Cerebellar nuclear complex (tissue), 1 donor: ENCODE data around the gene DNMT3B.
"Not testable (repeated sequence)": the region's sequence is repeated elsewhere in the genome, so short reads cannot be mapped to it uniquely, and the experiment has no call there.

Experiments
- DNase-seq, 2 experiments: peaks; one replicate each; lab custom pipeline; 2025; lab: John Stamatoyannopoulos, UW

DNMT3B gene

DNA sequence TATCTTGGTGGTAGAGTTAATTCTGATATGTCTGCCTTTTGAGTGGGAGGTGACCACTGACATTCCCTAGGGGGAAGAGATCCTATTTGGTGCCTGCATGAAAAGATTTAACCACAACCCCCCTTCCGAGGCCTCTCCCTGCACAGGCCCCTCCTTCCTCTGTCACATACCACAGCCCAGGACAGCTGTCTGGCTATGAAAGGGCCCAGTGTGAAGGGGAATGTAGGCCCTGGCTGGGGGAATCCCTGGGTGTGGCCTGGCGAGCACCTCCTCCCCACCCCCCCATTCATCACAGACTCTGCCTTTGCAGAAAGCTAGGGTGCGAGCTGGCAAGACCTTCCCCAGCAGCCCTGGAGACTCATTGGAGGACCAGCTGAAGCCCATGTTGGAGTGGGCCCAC lies 30.1 kb downstream of the DNMT3B start:
- DNase-seq: no peak

DNA sequence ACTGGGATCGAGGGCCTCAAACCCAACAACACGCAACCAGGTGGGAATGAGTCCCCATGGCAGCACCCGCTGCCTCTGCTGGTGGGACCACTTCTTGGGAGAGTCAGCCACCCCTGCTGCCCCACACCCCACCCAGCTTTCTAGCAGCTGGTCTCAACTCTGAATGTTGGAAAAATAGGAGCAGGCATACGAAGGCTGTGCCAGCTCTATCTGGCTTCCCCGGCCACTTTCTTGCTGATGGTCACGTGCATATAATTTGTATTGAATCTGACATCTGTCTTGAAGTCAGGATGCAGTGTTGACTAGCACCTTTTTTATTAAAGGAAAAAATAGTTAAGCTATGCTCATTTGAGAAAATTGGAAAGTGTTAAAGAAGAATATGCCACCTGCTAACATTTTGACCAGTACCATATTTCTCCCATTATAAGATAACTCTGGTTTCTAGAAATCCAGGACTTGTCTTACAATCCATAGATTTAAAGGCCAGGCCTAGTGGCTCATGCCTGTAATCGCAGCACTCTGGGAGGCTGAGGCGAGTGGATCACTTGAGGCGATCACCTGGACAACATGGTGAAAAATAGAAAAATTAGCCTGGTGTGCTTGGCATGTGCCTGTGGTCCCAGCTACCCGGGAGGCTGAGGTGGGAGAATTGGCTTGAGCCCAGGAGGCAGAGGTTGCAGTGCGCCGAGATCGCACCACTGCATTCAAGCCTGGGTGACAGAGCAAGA lies 30.7 kb downstream of the DNMT3B start:
- no peak for DNase-seq

DNA sequence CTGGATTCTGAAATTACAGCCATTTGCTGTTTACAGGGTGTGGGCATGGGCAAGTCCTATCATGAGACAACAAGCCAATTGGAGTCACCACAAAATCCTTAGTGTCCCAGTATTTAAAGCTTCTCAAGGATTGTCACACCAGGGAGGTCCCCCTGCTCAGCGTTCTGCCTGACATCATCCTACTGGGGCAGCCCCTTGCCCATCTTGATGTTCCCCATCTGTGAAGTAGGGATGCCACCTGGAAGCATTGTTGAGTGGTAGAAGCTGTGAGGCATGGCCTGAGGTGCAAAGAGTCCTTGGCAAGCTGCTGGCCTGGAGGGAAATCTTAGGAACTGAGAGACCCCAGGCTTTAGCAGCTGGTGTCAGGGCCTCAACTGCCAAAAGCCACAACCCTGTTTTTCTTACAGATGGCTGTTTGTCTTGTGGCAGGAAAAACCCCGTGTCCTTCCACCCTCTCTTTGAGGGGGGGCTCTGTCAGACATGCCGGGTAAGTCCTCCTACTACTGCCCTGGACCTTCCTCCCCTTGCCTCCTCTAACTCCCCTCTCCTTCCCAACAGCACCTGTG lies 34.3 kb downstream of the DNMT3B start:
- no peak for DNase-seq

DNA sequence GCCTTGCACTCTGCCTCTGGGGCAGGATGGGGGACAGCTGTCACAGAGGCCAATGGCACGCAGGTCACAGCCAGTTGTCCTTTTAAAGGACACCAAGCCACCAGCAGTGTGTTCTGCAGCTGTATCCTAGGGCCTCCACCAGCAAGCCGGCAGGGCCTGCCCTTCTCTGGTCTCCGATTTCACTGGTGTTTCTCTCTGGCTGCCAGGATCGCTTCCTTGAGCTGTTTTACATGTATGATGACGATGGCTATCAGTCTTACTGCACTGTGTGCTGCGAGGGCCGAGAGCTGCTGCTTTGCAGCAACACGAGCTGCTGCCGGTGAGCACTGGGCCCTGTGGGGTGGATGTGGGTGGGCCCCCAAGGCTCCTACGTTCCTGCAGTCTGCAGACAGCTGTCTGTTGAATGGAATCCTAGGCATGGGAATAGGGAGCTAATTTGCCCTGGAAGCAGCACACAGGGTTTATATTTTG lies 34.8 kb downstream of the DNMT3B start:
- no peak for DNase-seq

DNA sequence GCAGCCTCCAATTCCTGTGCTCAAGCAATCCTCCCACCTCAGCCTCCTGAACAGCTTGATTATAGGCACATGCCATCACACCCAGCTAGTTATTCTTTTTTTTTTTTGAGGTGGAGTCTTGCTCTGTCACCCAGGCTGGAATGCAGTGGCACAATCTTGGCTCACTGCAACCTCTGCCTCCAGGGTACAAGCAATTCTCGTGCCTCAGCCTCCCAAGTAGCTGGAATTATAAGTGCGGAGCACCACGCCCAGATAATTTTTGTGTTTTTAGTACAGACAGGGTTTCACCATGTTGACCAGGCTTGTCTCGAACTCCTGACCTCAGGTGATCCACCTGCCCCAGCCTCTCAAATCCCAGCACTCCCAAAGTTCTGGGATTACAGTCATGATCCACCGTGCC lies 35.4 kb downstream of the DNMT3B start:
- not testable (repeated sequence) for DNase-seq

DNA sequence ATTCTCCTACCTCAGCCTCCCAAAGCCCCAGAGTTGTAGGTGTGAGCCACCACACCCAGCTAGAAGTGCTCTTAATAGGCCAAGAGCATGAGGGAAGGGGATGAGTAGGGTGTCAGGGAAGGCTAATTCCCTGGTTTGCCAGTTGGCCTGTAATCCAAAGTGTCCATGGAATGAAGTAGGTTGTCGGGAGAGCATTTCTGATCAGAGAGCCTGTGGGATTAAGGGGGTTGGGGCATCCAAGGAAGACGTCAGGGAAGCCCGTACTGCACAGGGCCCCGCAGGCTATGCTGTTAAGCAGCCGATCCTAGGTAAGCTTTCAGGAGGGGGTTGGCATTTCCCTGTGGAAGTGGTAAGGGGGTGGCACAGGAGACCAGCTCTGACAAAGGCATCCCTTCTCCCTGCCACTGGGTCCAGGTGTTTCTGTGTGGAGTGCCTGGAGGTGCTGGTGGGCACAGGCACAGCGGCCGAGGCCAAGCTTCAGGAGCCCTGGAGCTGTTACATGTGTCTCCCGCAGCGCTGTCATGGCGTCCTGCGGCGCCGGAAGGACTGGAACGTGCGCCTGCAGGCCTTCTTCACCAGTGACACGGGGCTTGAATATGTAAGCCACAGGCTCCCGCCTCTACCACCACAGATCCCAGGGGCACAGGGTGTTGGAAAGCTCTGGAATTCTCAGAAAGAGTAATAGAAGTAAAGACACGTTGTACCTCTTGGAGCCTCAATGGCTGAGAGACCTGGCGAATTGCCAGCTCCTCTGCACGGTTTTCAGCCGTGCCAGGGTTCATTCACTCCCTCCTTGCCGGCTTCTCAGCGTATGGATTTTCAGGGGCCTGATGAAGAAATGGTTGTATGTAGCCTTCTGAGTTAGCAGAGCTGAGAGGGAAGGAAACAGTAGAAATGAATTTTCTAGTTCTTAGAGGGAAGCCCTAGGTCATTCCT lies 36.1 kb downstream of the DNMT3B start:
- DNase-seq: no peak

DNA sequence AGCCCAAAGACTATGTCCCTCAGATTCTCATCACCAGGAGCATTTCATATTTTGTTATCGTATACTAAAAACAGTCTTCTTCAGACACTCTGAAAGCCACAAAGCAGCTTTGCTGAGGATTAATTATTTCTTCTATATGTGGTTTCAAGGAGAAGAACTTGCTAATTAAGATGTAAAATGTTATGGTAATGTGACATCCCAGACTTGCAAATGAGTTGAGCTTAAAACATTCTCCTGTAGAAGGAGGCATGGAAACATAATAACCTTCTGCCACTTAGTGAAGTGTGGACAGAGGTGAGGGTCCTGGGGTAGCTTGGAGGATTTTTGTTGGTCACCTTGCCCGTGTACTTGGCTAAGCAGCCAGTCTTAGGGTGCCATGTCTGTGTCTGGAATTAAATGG lies 40.9 kb downstream of the DNMT3B start:
- no peak for DNase-seq

DNA sequence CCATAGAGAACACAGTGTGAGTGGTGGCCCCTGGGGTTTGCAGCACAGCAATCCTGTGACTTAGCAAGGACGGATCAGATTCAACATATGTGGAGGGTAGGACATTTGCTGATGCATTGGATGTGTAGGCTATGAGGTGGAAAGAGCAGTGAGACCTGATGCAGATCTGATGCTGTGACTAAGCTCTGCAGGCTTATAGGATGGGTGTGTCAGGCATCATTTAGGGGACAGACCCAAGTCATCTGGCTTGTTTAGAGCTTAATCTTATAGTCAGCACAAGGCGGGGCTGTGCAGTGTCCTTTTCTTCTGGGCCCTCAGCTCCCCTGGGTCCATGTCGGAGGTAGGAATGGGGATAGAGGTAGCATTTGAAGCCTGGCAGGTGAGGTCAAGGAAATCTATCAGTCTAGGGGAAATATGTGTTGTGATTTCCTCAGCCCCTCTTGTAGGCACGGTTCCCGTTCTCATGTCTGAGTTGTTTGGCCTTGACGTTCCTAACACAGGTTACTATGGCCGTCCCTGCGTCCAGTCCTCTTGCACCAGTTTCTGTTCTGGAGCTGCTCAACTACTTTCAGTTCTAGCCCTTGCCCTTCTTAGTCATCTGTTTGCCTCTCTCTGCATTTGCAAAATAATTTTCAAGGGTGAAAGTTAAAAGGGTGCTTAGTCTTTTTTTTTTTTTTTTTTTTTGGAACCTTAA lies 42.0 kb downstream of the DNMT3B start:
- no peak for DNase-seq

DNA sequence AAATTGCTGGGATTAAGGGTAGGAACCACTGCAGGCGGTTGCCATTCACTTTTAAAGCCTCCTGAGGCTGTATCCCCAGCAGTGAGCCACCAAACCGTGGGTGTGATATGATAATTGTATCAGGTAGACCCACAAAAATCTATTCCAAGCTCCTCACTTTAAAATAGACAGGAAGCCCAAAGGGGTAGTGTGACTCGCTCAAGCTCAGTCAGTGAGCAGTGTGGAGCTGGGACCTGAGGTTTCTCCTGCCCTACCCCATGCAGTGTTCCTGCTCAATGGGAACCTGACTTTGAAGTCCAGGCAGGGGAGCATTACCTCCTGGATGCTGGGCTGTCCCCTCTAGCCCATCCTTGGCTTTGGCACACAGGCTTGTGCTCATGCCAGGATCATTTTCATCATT lies 42.6 kb downstream of the DNMT3B start:
- DNase-seq: no peak

DNA sequence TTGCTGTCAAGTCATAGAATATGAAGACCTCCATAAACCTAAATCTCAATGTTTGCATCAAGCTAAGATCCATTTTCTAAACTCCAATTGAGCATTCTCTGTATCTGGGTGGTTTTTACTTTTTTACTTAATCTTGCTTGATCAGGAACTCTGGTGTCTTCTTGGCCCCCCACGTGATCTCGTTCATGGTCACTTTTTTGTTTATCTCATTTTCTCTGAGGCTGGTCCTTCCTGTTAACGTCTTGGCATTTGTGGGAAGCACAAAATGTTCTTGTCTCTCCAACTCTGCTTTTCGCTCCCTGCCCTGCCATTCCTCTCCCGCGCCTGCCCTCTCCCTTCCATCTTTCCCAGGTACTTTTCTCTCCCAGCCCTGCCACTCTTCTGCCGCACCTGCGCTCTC lies 43.5 kb downstream of the DNMT3B start:
- DNase-seq: no peak

DNA sequence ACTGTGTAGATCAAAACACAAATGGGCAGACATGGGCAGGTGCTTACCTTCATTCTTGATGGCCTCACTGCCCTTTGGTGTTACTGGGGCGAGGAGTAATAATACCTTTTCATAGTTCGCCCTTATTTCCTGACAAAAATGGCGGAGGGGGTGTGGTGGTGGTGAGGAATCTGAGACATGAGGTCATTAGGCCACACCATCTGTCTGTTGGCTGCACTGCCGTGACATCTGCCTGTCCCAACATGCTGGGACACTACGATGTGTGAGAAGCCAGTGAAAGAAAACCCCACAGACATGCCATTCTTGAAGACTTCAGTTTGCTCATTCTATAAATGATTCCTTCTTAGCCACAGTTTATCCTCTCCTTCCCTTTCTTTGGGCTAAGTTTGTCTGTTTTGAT lies 44.2 kb downstream of the DNMT3B start:
- DNase-seq: no peak

DNA sequence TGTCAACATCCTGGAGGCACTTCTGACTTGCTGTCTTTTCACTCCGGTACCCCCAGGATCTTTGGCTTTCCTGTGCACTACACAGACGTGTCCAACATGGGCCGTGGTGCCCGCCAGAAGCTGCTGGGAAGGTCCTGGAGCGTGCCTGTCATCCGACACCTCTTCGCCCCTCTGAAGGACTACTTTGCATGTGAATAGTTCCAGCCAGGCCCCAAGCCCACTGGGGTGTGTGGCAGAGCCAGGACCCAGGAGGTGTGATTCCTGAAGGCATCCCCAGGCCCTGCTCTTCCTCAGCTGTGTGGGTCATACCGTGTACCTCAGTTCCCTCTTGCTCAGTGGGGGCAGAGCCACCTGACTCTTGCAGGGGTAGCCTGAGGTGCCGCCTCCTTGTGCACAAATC lies 45.5 kb downstream of the DNMT3B start:
- no peak for DNase-seq

DNA sequence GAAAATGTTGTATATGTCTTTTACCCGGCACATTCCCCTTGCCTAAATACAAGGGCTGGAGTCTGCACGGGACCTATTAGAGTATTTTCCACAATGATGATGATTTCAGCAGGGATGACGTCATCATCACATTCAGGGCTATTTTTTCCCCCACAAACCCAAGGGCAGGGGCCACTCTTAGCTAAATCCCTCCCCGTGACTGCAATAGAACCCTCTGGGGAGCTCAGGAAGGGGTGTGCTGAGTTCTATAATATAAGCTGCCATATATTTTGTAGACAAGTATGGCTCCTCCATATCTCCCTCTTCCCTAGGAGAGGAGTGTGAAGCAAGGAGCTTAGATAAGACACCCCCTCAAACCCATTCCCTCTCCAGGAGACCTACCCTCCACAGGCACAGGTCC lies 46.3 kb downstream of the DNMT3B start:
- DNase-seq: no peak

DNA sequence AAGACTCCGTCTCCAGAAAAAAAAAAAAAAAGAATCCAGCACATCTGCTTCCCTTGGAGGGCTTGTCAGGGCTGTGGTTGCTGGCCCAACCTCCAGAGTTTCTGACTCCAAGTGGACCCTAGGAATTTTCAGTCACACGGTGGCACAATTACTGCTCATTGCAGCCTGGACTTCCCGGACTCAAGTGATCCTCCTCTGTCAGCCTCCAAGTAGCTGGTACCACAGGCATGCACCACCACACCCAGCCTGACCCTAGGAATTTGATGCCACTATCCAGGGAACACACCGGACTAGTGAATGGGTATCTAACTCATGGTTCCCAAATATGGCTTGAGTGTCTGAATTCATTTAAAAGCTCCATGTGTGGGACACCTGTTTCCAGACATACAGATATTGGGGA lies 47.7 kb downstream of the DNMT3B start:
- no peak for DNase-seq

DNA sequence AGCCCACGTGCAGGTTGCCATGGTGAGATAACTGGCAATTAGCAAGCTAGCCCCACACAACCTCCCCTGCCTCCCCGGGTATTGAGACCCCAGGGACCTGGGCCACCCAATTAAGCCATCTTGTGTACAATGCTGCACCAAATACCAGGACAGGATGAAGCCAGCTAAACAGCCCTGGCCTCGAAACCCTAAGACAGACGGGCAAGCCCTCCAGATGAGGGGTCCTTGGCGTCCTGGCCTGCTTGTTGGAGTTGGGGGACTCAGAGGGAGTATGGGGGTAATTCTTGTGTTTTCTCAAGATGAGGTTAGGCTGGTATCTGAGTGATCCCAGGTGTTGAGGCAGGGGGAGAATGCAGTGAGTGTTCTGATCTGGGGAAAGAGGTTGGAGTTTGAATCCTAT lies 48.8 kb downstream of the DNMT3B start:
- DNase-seq: no peak

DNA sequence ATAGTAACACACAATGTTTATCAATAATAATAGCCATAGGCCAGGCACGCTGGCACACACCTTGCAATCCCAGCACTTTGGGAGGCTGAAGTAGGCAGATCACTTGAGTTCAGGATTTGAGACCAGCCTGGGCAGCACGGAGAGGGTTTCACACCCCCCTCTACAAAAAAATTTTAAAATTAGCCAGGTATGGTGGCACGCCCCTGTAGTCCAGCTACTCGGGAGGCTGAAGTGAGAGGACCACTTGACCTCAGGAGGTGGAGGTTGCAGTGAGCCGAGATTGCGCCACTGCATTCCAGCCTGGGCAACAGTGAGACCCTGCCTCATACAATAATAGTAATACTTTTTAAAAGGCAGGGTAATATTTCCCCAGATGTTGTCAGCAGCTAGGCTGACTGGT lies 49.7 kb downstream of the DNMT3B start:
- no peak for DNase-seq

DNA sequence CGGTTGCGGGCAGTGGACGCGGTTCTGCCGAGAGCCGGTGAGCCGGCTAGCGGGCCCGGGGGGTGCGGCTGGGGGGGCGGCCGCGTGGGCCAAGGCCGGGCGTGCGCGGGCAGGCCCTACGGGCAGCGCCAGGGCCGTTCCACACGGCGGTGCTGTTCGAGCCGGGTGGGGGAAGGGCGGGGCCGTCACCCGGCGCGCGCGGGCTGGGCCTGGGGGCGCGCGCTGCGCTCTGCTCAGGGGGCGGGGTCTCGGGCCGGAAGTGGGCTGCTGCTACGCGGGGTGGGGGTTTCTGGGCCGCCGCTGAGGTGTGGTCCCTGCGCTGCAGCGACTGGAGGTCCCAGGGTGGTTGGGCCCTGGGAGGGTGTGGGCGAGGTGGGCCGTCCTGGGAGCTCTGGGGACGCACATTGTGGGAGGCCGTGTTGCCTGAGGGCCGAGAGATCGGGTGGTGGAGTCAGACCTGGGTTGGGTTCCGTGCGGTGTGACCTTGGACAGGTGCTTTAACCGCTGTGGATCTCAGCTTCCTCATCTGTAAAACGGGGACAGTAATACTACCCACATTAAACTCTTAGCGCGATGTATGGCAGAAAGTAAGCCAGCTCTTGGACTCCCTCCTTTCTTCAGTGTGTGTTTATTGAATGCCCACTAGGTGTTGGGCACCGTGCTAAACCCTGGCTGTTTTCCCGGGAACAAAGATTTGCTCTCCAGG lies 58.0 kb downstream of the DNMT3B start:
- no peak for DNase-seq

DNA sequence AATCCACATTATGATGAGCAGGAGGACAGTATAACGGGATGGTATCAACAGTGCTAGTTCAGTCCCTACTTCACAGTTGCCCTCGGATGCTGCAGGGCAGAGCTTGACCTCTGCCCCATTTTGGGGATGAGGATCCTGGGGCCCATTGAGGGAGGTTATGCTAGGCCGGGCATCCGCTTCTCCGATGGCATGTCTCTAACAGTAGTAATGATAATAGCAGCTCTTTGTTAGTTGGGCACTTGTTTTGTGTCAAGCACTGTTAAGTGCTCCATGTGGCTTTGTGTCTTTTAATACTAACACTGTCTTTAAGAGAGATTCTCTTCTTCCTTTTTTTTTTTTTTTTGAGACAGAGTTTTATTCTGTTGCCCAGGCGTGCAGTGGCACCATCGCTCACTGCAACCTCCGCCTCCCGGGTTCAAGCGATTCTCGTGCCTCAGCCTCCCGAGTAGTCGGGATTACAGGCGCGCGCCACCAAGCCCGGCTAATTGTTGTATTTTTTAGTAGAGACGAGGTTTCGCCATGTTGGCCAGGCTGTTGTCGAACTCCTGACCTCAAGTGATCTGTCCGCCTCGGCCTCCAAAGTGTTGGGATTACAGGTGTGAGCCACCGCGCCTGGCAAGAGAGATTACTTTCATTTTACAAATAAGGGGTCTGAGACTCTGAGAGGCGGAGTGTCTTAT lies 58.7 kb downstream of the DNMT3B start:
- DNase-seq: no peak

DNA sequence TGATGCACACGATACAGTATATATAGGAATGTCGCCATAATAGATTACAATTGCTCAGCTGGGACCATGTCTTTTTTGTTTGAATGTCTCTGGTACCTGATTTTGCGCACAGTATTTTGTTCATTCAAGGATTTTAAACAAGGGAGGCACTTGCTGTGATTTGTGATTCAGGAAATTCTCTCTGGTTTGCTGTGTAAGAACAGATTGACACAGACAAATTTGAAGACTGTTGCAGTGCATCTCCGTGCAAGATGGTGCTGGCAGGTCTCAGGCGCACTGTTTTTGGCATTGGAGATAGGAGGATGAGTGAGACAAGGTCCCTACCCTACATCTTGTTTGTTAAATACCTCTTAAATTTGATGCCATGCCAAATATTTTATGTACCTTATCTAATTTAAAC lies 60.0 kb downstream of the DNMT3B start:
- DNase-seq: no peak

DNA sequence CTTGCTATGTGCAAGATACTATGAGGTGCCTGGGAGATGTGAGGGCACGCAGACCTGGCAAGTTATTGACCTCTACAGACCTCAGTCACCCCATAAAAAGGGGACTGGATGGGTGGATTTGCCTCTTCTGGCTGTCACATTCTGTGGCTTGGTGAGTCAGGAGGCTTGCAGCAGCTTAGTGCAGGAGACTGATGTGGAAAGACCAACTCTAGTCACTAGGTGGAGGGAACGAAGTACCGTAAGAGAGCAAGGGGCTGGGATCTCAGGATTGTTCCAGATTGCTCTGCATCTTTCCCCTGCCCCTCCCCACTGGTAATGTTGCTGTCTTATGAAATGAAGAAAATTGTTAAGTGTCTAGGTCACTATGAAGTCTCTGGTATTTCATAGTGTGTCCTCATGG lies 60.9 kb downstream of the DNMT3B start:
- DNase-seq: no peak
